Measurements from ENCODE around the gene FRG2C. TPM values are rescaled to one million over a fixed set of nuclear protein-coding genes. Genes with fewer than 3 reads are reported as not detected.
"Not testable (repeated sequence)": the region's sequence is repeated elsewhere in the genome, so short reads cannot be mapped to it uniquely, and the experiment has no call there.

The FRG2C gene
- polyA plus RNA-seq, 1 of the 3 experiments (the other 2 are of a cell fraction) = not detected

GRCh38 chr3:75655101-75655904 is 8.8 kb upstream of the FRG2C start:
- POLR2A ChIA-PET = not testable (repeated sequence)

GRCh38 chr3:75655956-75656355 is 8.2 kb upstream of the FRG2C start:
- H4K20me1 ChIP-seq (ENCODE audit: insufficient read depth); POLR2A ChIA-PET; H3K4me3 ChIP-seq (ENCODE audit: low read depth in 2 of 2, low read length in 1 of 2); H3K79me2 ChIP-seq (ENCODE audit: insufficient read depth); H3K4me1 ChIP-seq (ENCODE audit: control insufficient read depth in 1 of 2, insufficient read depth in 2 of 2, low read depth in 1 of 2, low read length in 1 of 2); H3K27me3 ChIP-seq (ENCODE audit: insufficient read depth); H3K9ac ChIP-seq; H2AFZ ChIP-seq (ENCODE audit: low read depth); DNase-seq; H3K4me2 ChIP-seq; H3K27ac ChIP-seq (ENCODE audit: low read depth in 2 of 2, low read length in 1 of 2); H3K9me3 ChIP-seq; H3K9me2 ChIP-seq; CTCF ChIA-PET; H3F3A ChIP-seq (replicated peaks; ENCODE audit: insufficient read depth); H3K36me3 ChIP-seq (replicated peaks in 1 of 2; ENCODE audit: control insufficient read depth in 1 of 2, insufficient read depth in 2 of 2, low read length in 1 of 2): not testable (repeated sequence)
- 80% methylated on average over 7 of the region's 7 CpGs for WGBS (ENCODE audit: low lambda C conversion rate)

More at GRCh38 chr3:75655101-75655904, 8.8 kb upstream of the FRG2C start:
- H3K36me3 ChIP-seq (replicated peaks in 1 of 2; ENCODE audit: control insufficient read depth in 1 of 2, insufficient read depth in 2 of 2, low read length in 1 of 2); H3K4me2 ChIP-seq; DNase-seq; H4K20me1 ChIP-seq (ENCODE audit: insufficient read depth); H3K9me2 ChIP-seq; H3K4me1 ChIP-seq (ENCODE audit: control insufficient read depth in 1 of 2, insufficient read depth in 2 of 2, low read depth in 1 of 2, low read length in 1 of 2); H3F3A ChIP-seq (replicated peaks; ENCODE audit: insufficient read depth); H3K27ac ChIP-seq (ENCODE audit: low read depth in 2 of 2, low read length in 1 of 2); H3K79me2 ChIP-seq (ENCODE audit: insufficient read depth); H3K9ac ChIP-seq; H3K27me3 ChIP-seq (ENCODE audit: insufficient read depth); CTCF ChIA-PET; H2AFZ ChIP-seq (ENCODE audit: low read depth); H3K9me3 ChIP-seq; H3K4me3 ChIP-seq (ENCODE audit: low read depth in 2 of 2, low read length in 1 of 2): not testable (repeated sequence)
- WGBS (ENCODE audit: low lambda C conversion rate) = 81% methylated on average over 40 of the region's 50 CpGs

- H3K27me3 ChIP-seq (ENCODE audit: insufficient read depth); H4K20me1 ChIP-seq (ENCODE audit: insufficient read depth); H3K36me3 ChIP-seq (replicated peaks in 1 of 2; ENCODE audit: control insufficient read depth in 1 of 2, insufficient read depth in 2 of 2, low read length in 1 of 2); H3K79me2 ChIP-seq (ENCODE audit: insufficient read depth); H3K9me3 ChIP-seq; H3F3A ChIP-seq (replicated peaks; ENCODE audit: insufficient read depth); H3K4me1 ChIP-seq (ENCODE audit: control insufficient read depth in 1 of 2, insufficient read depth in 2 of 2, low read depth in 1 of 2, low read length in 1 of 2); H3K9me2 ChIP-seq; POLR2A ChIA-PET: not testable (repeated sequence)
- WGBS (ENCODE audit: low lambda C conversion rate) = 5% methylated on average over 14 of the region's 42 CpGs
- Histone ChIP-seq H3K9ac (peak overlapping the region; percentile 56), H2AFZ (ENCODE audit: low read depth) (peak overlapping the region; percentile 90; the same call in 1 of the 2 replicates), H3K4me2 (peak overlapping the region; percentile 72), H3K4me3 (ENCODE audit: low read depth in 2 of 2, low read length in 1 of 2) (peak overlapping the region; percentile 57 to 76), H3K27ac (ENCODE audit: low read depth in 2 of 2, low read length in 1 of 2) (peak overlapping the region in 1 of 2 experiments; percentile 51; a peak in 1 of 4 replicates)
- TF ChIP-seq CTCF (IDR thresholded peaks at IDR 0.05) (peak; percentile 60), ELF1 (IDR thresholded peaks at IDR 0.05) (0 out of 2 replicates have a peak, but pooled peaks have one; percentile 6), MAX (IDR thresholded peaks at IDR 0.05; ENCODE audit: low read depth) (0 out of 2 replicates have a peak, but pooled peaks have one; percentile 19)
- CTCF ChIA-PET = interaction anchor here (1.0 kb wide), 1 partner anchor 12 kb away, joined by 3 read pairs; no protein-coding TSS in a partner anchor
- peak; percentile 76 for DNase-seq
These were observed 5.6 kb upstream of the FRG2C start for GRCh38 chr3:75658411-75659107.

GRCh38 chr3:75659108-75659433 is 5.1 kb upstream of the FRG2C start:
- H4K20me1 ChIP-seq (ENCODE audit: insufficient read depth); H3K9me3 ChIP-seq; H3K9me2 ChIP-seq; H3F3A ChIP-seq (replicated peaks; ENCODE audit: insufficient read depth); H3K79me2 ChIP-seq (ENCODE audit: insufficient read depth); H3K27me3 ChIP-seq (ENCODE audit: insufficient read depth); H3K4me1 ChIP-seq (ENCODE audit: control insufficient read depth in 1 of 2, insufficient read depth in 2 of 2, low read depth in 1 of 2, low read length in 1 of 2); POLR2A ChIA-PET; H3K27ac ChIP-seq (ENCODE audit: low read depth in 2 of 2, low read length in 1 of 2); H3K36me3 ChIP-seq (replicated peaks in 1 of 2; ENCODE audit: control insufficient read depth in 1 of 2, insufficient read depth in 2 of 2, low read length in 1 of 2): not testable (repeated sequence)
- peak overlapping the region; percentile 72 for H3K4me2 ChIP-seq
- CTCF ChIA-PET = interaction anchor here (1.0 kb wide), 1 partner anchor 12 kb away, joined by 3 read pairs; no protein-coding TSS in a partner anchor
- H3K9ac ChIP-seq = peak overlapping the region; percentile 56; the same call in 1 of the 2 replicates
- H3K4me3 ChIP-seq (ENCODE audit: low read depth in 2 of 2, low read length in 1 of 2) = peak overlapping the region; percentile 57 to 76
- H2AFZ ChIP-seq (ENCODE audit: low read depth) = peak overlapping the region; percentile 90; the same call in 1 of the 2 replicates
- DNase-seq = peak; percentile 73

- H4K20me1 ChIP-seq (ENCODE audit: insufficient read depth); H3K4me2 ChIP-seq; H3K79me2 ChIP-seq (ENCODE audit: insufficient read depth); H3F3A ChIP-seq (replicated peaks; ENCODE audit: insufficient read depth); CTCF ChIA-PET; H3K27me3 ChIP-seq (ENCODE audit: insufficient read depth); H2AFZ ChIP-seq (ENCODE audit: low read depth); H3K9me2 ChIP-seq; H3K4me3 ChIP-seq (ENCODE audit: low read depth in 2 of 2, low read length in 1 of 2); DNase-seq; H3K27ac ChIP-seq (ENCODE audit: low read depth in 2 of 2, low read length in 1 of 2); H3K36me3 ChIP-seq (replicated peaks in 1 of 2; ENCODE audit: control insufficient read depth in 1 of 2, insufficient read depth in 2 of 2, low read length in 1 of 2); H3K4me1 ChIP-seq (ENCODE audit: control insufficient read depth in 1 of 2, insufficient read depth in 2 of 2, low read depth in 1 of 2, low read length in 1 of 2); H3K9me3 ChIP-seq; POLR2A ChIA-PET; H3K9ac ChIP-seq: not testable (repeated sequence)
- WGBS (ENCODE audit: low lambda C conversion rate) = 44% methylated on average over 9 of the region's 9 CpGs
These were observed 1.5 kb downstream of the FRG2C start for GRCh38 chr3:75665626-75666025.

All from SK-N-SH (cell line).